ENCODE measurements around the gene GIT1. TPM values are rescaled to one million over a fixed set of nuclear protein-coding genes. Genes with fewer than 3 reads are reported as not detected.

The GIT1 gene
- total and polyA plus RNA-seq, 8 donors = 38.7 to 57.3 (median 40.7) TPM

DNA sequence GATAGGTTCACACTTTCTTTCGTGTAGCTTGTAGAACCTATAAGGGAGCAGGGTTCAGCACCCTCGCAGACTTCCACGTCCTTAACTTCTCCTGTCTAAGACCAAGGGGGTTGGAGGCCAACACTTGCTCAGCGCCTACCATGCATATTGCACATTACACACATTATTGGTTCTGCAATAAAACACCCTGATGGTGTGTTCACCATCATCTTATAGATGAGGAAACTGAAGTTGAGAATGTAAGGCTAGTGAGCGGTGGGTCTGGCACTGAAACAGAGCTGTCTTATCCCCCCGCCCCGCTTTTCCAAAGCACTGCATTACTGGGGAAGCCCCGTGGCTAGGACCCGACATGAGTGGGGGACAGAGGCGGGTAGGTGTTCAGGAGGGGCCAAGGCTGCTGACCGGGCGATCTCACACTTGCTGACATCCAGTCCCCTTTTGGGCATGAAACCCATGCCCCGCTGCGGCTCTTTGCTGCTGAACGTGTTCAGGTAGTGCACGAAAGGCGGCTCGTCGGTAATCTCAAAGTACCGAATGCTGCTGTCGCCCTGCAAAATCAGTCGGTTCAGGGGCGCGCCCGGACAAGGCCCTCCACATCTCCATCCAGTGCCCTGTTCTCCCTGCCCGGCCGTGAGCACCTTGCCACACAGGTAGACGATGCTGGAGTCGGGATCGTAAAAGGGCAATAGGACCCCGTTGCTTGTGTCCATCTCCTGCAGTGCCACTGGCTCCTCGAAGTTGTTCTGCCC lies 27.0 kb upstream of the GIT1 start:
- no peak for ATAC-seq
- TF ChIP-seq, protein P1, sequence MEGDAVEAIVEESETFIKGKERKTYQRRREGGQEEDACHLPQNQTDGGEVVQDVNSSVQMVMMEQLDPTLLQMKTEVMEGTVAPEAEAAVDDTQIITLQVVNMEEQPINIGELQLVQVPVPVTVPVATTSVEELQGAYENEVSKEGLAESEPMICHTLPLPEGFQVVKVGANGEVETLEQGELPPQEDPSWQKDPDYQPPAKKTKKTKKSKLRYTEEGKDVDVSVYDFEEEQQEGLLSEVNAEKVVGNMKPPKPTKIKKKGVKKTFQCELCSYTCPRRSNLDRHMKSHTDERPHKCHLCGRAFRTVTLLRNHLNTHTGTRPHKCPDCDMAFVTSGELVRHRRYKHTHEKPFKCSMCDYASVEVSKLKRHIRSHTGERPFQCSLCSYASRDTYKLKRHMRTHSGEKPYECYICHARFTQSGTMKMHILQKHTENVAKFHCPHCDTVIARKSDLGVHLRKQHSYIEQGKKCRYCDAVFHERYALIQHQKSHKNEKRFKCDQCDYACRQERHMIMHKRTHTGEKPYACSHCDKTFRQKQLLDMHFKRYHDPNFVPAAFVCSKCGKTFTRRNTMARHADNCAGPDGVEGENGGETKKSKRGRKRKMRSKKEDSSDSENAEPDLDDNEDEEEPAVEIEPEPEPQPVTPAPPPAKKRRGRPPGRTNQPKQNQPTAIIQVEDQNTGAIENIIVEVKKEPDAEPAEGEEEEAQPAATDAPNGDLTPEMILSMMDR (IDR thresholded peaks at IDR 0.05) = no peak
- peaks cover 35 to 60% of the 10 kb centered on the region in 2 donors for H3K4me1 ChIP-seq
- peak in 1 of 4 donors; percentile 63 for DNase-seq
- intact Hi-C loops (cut with DNase I) = no loop called here
- no peak overlapping the region for H3K27ac ChIP-seq
- no peaks in the 10 kb centered on the region for H3K36me3 ChIP-seq
- H3K27me3 ChIP-seq = peaks cover 0 to 72% of the 10 kb centered on the region in 2 donors
- H3K9me3 ChIP-seq = no peaks in the 10 kb centered on the region
- H3K4me3 ChIP-seq = peak overlapping the region; percentile 27 to 43

DNA sequence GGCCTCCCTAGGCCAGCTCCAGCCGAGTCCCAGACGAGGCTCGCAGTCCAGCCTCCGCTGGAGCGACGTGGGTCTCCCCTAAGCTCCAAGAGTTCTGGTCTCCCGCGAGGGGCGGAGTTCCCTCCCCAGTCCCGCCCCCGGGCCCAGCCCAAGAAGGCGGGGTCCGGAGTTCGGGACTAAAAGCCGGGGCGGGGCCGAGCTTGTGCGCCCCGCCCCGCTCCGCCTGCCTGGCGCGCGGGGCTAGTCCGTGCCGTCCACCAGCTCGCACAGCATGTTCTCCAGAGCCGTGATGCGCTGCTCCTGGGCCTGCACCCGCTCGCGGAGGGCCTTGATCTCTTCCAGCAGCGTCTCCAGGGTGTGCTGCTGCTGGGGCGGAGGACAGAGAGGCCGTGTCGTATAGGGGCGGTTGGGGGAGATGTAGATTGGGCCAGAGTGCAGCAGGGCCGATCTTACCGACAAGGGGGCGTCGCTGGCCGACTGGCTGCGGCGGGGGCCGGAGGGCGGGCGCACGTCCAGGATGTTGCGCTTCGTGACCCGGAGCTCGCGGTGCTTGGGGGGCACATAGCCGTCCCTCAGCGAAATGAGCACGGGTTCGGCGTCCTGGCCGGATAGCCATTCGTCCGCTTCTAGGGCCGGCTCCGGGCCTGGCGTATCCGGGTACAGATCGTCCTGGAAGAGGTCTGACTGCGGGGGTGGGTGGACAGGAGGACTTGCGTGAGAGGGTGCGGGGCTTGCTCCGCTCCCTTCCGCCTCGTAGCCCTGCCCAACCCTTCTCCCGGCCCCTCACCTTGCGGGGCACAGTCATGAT lies 26.2 kb upstream of the GIT1 start:
- Histone ChIP-seq H3K4me1 (peaks cover 35 to 60% of the 10 kb centered on the region in 2 donors), H3K27me3 (peaks cover 0 to 72% of the 10 kb centered on the region in 2 donors), H3K27ac (peak overlapping the region in 1 of 2 donors; percentile 20), H3K9me3 (no peaks in the 10 kb centered on the region), H3K4me3 (peak overlapping the region; percentile 27 to 39), H3K36me3 (no peaks in the 10 kb centered on the region)
- TF ChIP-seq, protein P1 (IDR thresholded peaks at IDR 0.05) = no peak
- DNase-seq (peak in 3 of 4 donors; percentile 86 to 97 (median 86)), ATAC-seq (peak; percentile 76)
- intact Hi-C loops (cut with DNase I) = no loop called here

DNA sequence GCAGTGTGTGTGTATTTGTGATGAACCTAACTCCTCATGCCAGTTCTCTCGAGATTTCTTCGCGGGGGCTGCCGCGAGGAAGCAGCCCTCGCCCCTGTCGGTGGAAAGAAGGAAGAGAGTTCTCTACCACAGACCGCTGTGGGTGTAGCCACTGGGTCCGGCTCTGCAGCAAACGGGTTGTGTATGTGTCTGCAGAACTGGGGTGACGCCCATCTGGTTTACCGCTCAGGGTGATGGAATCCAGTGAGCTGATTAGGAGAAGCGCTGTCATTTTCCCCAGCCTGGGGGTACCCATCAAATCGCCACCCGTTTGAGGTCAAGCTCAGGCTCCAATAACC lies 25.6 kb upstream of the GIT1 start:
- intact Hi-C loops (cut with DNase I) = no loop called here
- Histone ChIP-seq H3K4me1 (peaks cover 35 to 60% of the 10 kb centered on the region in 2 donors), H3K4me3 (peak overlapping the region in 1 of 2 donors; percentile 39), H3K27me3 (peaks cover 0 to 72% of the 10 kb centered on the region in 2 donors), H3K27ac (peak overlapping the region in 1 of 2 donors; percentile 20), H3K9me3 (no peaks in the 10 kb centered on the region), H3K36me3 (no peaks in the 10 kb centered on the region)
- DNase-seq (peak in 2 of 4 donors; percentile 64 to 76), ATAC-seq (peak; percentile 0)
- TF ChIP-seq, protein P1 (IDR thresholded peaks at IDR 0.05) = no peak

DNA sequence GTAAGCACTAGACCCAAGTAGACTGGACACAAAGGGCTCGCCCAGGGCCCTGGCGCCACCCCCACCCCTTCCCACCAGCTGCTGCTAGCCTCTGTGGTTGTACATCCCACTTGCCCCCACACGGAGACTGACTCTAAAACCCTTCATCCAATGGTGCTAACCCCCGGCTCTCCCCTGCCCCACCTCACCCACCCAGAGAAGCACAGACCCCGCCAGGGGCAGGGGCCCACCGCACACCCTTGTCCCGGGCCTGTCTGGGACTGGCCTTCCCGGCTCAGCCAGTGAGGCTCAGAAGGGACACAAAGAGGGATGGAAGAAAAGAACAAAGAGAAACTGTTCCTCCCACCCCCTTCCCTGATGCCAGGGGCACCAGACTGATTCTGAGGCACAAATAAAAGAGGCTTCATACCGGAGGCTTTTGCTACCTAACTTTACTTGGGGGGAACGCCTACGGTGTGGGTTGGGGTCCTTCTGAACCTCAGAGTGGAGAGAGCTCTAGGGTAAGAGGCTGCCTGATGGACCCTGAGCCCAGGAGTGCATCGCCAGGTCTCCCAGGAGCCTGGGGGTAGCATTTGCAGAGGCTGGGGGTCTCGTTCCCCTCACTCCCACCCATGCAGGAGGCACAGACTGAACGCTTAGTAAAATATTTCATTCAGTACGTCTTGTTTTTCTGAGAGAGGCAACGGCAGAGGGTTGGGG lies 25.1 kb upstream of the GIT1 start:
- Histone ChIP-seq H3K4me1 (peaks cover 35 to 60% of the 10 kb centered on the region in 2 donors), H3K27ac (no peak overlapping the region), H3K9me3 (no peaks in the 10 kb centered on the region), H3K4me3 (no peak overlapping the region), H3K36me3 (no peaks in the 10 kb centered on the region), H3K27me3 (peaks cover 0 to 72% of the 10 kb centered on the region in 2 donors)
- DNase-seq (peak in 1 of 4 donors; percentile 69), ATAC-seq (no peak)
- TF ChIP-seq, protein P1 (IDR thresholded peaks at IDR 0.05) = no peak
- intact Hi-C loops (cut with DNase I) = no loop called here
